ENCODE measurements around the gene CST11.

- no peak for TF ChIP-seq CTCF (IDR thresholded peaks at IDR 0.05 in 4 of 5, conservative IDR thresholded peaks at IDR 0.05 in 1 of 5)
- TF ChIP-seq POLR2A (IDR thresholded peaks at IDR 0.05) = no peak
Measured at GRCh38 chr20:23451956-23452487, 654 bp downstream of the CST11 start.
